Activated CD8-positive, alpha-beta memory T cell treated with anti-CD3 and anti-CD28 coated beads for 36 hours (primary cell): ENCODE results near the gene LEPR. TPM values are rescaled to one million over a fixed set of nuclear protein-coding genes. Genes with fewer than 3 reads are reported as not detected.
"Not testable (repeated sequence)": the region's sequence is repeated elsewhere in the genome, so short reads cannot be mapped to it uniquely, and the experiment has no call there.

Experiments used
- CTCF ChIA-PET: fragments of 350-600 bp; sonication (Branson Sonifier 250); formaldehyde crosslinking; loops from one replicate; lab custom pipeline; 2021; ENCODE audit warnings: antibody characterized with exemption; lab: Charles Lee
- POLR2A ChIA-PET: fragments of 350-600 bp; sonication (Branson Sonifier 250); formaldehyde crosslinking; loops from one replicate; lab custom pipeline; 2021; ENCODE audit warnings: antibody characterized with exemption; lab: Charles Lee
- total RNA-seq, 2 experiments: library from RNA; stranded (reverse); gene quantifications; one replicate each; pipeline ENCODE4 v1.2.3, GENCODE V29; 2021

The LEPR gene
- total RNA-seq, 2 experiments from 2014 or later: 1.2 to 1.3 TPM

DNA sequence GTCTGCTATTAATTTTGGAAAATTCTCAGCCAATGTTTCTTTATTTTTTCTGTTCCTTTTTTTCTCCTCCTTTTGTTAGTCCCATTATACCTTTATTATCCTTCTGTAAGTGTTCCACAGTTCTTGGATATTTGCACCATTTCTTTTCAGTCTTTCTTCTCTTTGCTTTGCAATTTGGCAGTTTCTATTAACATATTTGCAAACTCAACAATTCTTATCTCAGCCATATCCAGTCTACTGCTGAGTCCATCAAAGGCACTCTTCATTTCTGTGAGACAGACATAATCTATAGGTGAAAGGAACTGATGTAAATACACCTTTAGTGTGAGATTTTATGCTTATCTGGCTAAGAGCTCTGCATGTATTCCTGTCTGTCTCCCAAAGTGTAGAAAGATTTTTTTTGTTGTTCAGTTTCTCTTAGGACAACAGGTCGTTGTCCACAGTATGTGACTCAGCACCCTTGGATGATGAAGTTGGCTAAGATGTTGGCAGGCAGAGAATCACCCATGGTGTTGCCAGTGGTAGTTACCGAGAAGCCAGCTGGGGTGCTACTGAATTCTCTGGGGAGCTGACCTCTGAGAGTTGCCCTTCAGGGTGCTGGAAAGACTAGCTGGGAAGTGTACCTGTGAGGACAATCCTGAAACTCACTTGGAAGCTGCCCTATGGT, 38.4 kb downstream of the LEPR start:
- POLR2A ChIA-PET: no interaction called here

DNA sequence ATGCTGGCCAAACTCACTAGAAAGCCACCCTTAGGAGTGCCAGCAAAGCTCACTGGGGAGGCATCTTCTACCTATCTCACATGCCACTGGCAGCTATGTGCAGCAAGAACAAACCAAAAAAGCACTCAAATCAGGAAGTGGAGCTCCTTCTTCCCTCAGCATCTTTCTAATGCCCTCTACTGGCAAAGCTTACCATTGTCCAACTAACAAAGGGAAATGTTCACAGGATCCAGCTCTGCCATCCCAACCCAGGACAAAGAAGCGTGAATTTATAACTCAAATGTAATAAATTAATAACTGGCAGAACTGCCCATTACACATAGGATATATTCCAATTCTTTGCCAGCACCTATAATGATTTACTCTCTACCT, 38.9 kb downstream of the LEPR start:
- POLR2A ChIA-PET: no interaction called here
- CTCF ChIA-PET: interaction anchor here (0.6 kb wide), 1 partner anchor 223 kb away, joined by 3 read pairs; no protein-coding TSS in a partner anchor

More for the DNA sequence above, 38.4 kb downstream of the LEPR start:
- CTCF ChIA-PET: interaction anchor here (0.6 kb wide), 1 partner anchor 223 kb away, joined by 3 read pairs; no protein-coding TSS in a partner anchor

DNA sequence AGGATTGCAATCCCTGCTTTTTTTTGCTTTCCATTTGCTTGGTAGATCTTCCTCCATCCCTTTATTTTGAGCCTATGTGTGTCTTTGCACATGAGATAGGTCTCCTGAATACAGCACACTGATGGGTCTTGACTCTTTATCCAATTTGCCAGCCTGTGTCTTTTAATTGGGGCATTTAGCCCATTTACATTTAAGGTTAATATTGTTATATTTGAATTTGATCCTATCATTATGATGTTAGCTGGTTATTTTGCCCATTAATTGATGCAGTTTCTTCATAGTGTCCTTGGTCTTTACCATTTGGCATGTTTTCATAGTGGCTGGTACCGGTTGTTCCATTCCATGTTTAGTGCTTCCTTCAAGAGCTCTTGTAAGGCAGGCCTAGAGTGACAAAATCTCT, 45.4 kb downstream of the LEPR start:
- CTCF ChIA-PET, POLR2A ChIA-PET: not testable (repeated sequence)

DNA sequence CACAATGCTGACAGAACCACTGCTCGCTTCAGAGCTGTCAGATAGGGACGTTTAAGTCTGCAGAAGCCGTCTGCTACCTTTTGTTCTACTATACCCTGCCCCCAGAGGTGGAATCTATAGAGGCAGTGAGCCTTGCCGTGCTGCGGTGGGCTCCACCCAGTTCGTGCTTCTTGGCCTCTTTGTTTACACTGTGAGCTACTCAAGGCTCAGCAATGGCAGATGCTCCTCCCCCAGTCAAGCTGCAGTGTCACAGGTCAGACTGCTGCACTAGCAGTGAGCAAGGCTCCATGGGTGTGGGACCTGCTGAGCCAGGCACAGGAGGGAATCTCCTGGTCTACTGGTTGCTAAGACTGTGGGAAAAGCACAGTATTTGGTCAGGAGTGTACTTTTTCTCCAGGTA, 47.1 kb downstream of the LEPR start:
- ChIA-PET POLR2A (no interaction called here), CTCF (no interaction called here)

DNA sequence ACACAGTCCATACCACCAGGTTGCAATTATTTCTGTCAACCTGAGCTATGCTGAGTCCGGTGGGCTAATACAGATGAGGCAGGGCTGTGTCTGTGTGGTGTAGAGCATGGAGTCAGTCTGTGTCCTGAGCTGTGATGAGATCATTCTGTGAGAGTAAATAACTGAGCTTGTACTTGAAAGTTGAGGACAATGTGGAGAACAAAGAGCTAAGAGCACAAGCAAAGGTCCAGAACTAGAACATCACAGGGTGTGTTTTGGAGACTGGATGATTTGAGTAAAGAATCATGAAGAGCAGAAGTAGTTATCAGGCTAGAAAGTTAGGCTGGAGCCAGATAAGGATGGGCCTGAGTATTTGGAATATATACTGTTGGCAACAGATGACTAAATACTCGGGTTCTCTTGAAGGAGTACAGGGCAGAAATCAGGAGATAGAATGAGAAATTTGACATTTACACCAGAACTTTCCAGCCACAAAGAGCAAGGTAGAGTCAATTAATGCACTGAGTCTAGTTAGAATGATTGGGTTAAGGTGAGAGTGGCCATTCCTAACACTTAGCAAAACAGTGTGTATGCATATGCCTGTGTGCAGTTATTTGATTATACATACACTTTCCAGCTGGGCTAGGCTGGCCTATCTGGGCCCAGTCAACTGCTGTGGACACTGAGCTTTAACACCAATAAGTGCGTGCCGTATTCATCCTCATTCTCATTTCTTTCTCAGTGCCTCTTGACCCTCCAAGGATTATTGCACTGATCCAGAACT, 48.8 kb downstream of the LEPR start:
- ChIA-PET POLR2A (no interaction called here), CTCF (no interaction called here)

DNA sequence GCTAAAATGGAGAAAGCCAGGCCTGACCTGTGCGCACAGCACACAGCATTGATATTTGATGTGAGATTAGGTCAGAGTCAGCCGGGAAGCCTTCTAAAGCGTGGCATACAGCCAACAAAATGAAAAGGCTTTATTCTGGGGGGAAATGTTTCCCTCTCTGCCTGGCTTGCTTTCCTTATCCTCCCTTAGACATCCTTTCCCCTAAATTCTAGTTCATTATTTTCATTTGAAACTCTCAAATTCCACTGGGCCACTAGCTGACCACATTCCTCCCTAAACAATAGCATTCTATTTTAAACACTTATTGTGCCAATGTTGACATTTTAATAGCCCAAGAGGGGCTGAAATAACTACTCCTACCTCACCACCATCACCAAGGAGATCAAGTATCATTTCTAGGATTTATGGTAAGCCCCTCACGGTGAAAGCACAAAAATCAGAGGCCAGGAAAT, 49.4 kb downstream of the LEPR start:
- ChIA-PET POLR2A (no interaction called here), CTCF (no interaction called here)

Other genes with a start within 250 kb of the LEPR start
- 1 to 10 TPM; 4.8 to 5.6 TPM for gene DNAJC6, start 111.1 kb upstream of the LEPR start, total RNA-seq
- gene LEPROT, start within 50 bp of the LEPR start, total RNA-seq: 10 to 100 TPM; 17.9 to 20.9 TPM